GM12878 (cell line): Measurements from ENCODE around the gene TRA2B.

Experiments used
- DPF2 ChIP-seq: fragments of 450-650 bp; IDR thresholded peaks from 2 replicates; pipeline ENCODE4 v1.6.1; 2017; ENCODE audit warnings: mild to moderate bottlenecking
- EGR1 ChIP-seq, 2 experiments: IDR thresholded peaks; 1 replicate in 1 of 2; 2 replicates in 1 of 2; pipeline ENCODE4 v1.6.1; 2011 to 2012; ENCODE audit warnings: low read depth in 2 of 2, low read length in 2 of 2, borderline replicate concordance in 1 of 2, mild to moderate bottlenecking in 1 of 2, moderate library complexity in 1 of 2
- EP300 ChIP-seq, 2 experiments: fragments of 150-350 bp in 1 of 2; IDR thresholded peaks; 2 replicates each; pipeline ENCODE4 v1.6.1; 2011 to 2012; ENCODE audit warnings: low read depth in 2 of 2, low read length in 2 of 2, borderline replicate concordance in 1 of 2, improper control_type of control experiment in 1 of 2, inconsistent platforms in 1 of 2; ENCODE audit not compliant: control insufficient read depth in 1 of 2
- EZH2 ChIP-seq: IDR thresholded peaks from 2 replicates; pipeline ENCODE4 v1.6.1; 2012; ENCODE audit warnings: low read depth, mild to moderate bottlenecking, control low read depth, inconsistent platforms, low read length, borderline replicate concordance; ENCODE audit not compliant: control insufficient read depth
- FOXK2 ChIP-seq: fragments of 450-650 bp; IDR thresholded peaks from 2 replicates; pipeline ENCODE4 v1.6.1; 2017; ENCODE audit warnings: mild to moderate bottlenecking, moderate library complexity
- MXI1 ChIP-seq: fragments of 150-350 bp; IDR thresholded peaks from 2 replicates; pipeline ENCODE4 v1.6.1; 2011; ENCODE audit warnings: low read depth, mild to moderate bottlenecking, inconsistent platforms, low read length, improper control_type of control experiment
- MYC ChIP-seq: IDR thresholded peaks from 2 replicates; pipeline ENCODE4 v1.6.1; 2011; ENCODE audit warnings: mild to moderate bottlenecking, low read length, moderate library complexity, inconsistent platforms; ENCODE audit not compliant: insufficient read depth, insufficient replicate concordance, insufficient read length, severe bottlenecking
- POLR2A ChIP-seq: IDR thresholded peaks from 2 replicates; pipeline ENCODE4 v1.6.1; 2011; ENCODE audit warnings: low read depth, mild to moderate bottlenecking, low read length
- POLR2AphosphoS5 ChIP-seq: IDR thresholded peaks from 2 replicates; pipeline ENCODE4 v1.6.1; 2011; ENCODE audit warnings: mild to moderate bottlenecking, low read length, inconsistent platforms
- REST ChIP-seq: IDR thresholded peaks from 2 replicates; pipeline ENCODE4 v1.6.1; 2012; ENCODE audit warnings: mild to moderate bottlenecking, low read depth, low read length
- USF1 ChIP-seq: IDR thresholded peaks from 2 replicates; pipeline ENCODE4 v1.6.1; 2011; ENCODE audit warnings: borderline replicate concordance, low read depth, mild to moderate bottlenecking, moderate library complexity, mixed read lengths, low read length; ENCODE audit not compliant: insufficient read depth; ENCODE audit errors: extremely low read length
- USF2 ChIP-seq: IDR thresholded peaks from 2 replicates; pipeline ENCODE4 v1.6.1; 2011; ENCODE audit warnings: low read depth, low read length, improper control_type of control experiment, borderline replicate concordance
- ZZZ3 ChIP-seq: IDR thresholded peaks from 2 replicates; pipeline ENCODE4 v1.6.1; 2011; ENCODE audit warnings: low read depth; ENCODE audit not compliant: control insufficient read depth, insufficient read length

GRCh38 chr3:185884641-185885040 is 53.2 kb downstream of the TRA2B start:
- no peak for TF ChIP-seq POLR2AphosphoS5
- no peak for TF ChIP-seq USF1
- TF ChIP-seq REST: no peak
- TF ChIP-seq MXI1: no peak
- TF ChIP-seq DPF2: no peak
- TF ChIP-seq EGR1 (IDR thresholded peaks at IDR 0.05; ENCODE audit: borderline replicate concordance in 1 of 2, low read depth in 2 of 2, low read length in 2 of 2): no peak
- TF ChIP-seq POLR2A: no peak
- no peak for TF ChIP-seq EP300 (IDR thresholded peaks at IDR 0.05; ENCODE audit: borderline replicate concordance in 1 of 2, control insufficient read depth in 1 of 2, low read depth in 2 of 2, low read length in 2 of 2)
- no peak for TF ChIP-seq EZH2
- no peak for TF ChIP-seq USF2
- TF ChIP-seq FOXK2: no peak
- TF ChIP-seq ZZZ3: no peak
- no peak for TF ChIP-seq MYC
